Stimulated activated naive CD4-positive, alpha-beta T cell (primary cell): Measurements from ENCODE around the gene SRP14.
A peak's percentile ranks its signal among the peaks of the same experiment; 100 is the strongest.

Experiments
- DNase-seq, 6 experiments: peaks; one replicate each; lab custom pipeline; 2025; lab: John Stamatoyannopoulos, UW

Gene SRP14

GRCh38 chr15:40067921-40068624, 29.1 kb upstream of the SRP14 start:
- no peak for DNase-seq

GRCh38 chr15:40066589-40066988, 27.6 kb upstream of the SRP14 start:
- no peak for DNase-seq

GRCh38 chr15:40065166-40065565, 26.2 kb upstream of the SRP14 start:
- DNase-seq = no peak

GRCh38 chr15:40064231-40064894, 25.4 kb upstream of the SRP14 start:
- DNase-seq = peak in 3 of 6 experiments; percentile 17 to 53 (median 18)

GRCh38 chr15:40063563-40064011, 24.6 kb upstream of the SRP14 start:
- no peak for DNase-seq

- DNase-seq = no peak
Measured at GRCh38 chr15:40062816-40063562, 24.0 kb upstream of the SRP14 start.

- DNase-seq = no peak
Measured at GRCh38 chr15:40061212-40061901, 22.4 kb upstream of the SRP14 start.

- DNase-seq = no peak
Measured at GRCh38 chr15:40060236-40060961, 21.4 kb upstream of the SRP14 start.

GRCh38 chr15:40059821-40060220, 20.8 kb upstream of the SRP14 start:
- DNase-seq = no peak

GRCh38 chr15:40058476-40059140, 19.6 kb upstream of the SRP14 start:
- no peak for DNase-seq

GRCh38 chr15:40055576-40056293, 16.8 kb upstream of the SRP14 start:
- DNase-seq = peak in 2 of 6 experiments; percentile 7 to 40

GRCh38 chr15:40054855-40055575, 16.0 kb upstream of the SRP14 start:
- DNase-seq = peak in 2 of 6 experiments; percentile 23 to 40

- no peak for DNase-seq
Measured at GRCh38 chr15:40054605-40054854, 15.5 kb upstream of the SRP14 start.

GRCh38 chr15:40053831-40054604, 15.0 kb upstream of the SRP14 start:
- peak in 1 of 6 experiments; percentile 29 for DNase-seq

- DNase-seq = no peak
Measured at GRCh38 chr15:40053079-40053830, 14.3 kb upstream of the SRP14 start.

- no peak for DNase-seq
Measured at GRCh38 chr15:40052604-40053003, 13.6 kb upstream of the SRP14 start.

- no peak for DNase-seq
Measured at GRCh38 chr15:40051616-40052415, 12.8 kb upstream of the SRP14 start.
